K562 (cell line): ENCODE measurements around the gene DYNC1I1. TPM values are rescaled to one million over a fixed set of nuclear protein-coding genes. Genes with fewer than 3 reads are reported as not detected.

Experiments
- ZBTB7A ChIP-seq: IDR thresholded peaks from 2 replicates; pipeline ENCODE4 v1.6.1; 2011; ENCODE audit warnings: low read depth, mild to moderate bottlenecking, low read length, moderate library complexity, borderline replicate concordance; ENCODE audit not compliant: control insufficient read depth
- ZNF318 ChIP-seq, 2 experiments: fragments of 450-650 bp; IDR thresholded peaks; 2 replicates each; pipeline ENCODE4 v1.6.1; 2016; ENCODE audit warnings: mild to moderate bottlenecking in 2 of 2, borderline replicate concordance in 1 of 2, low read depth in 1 of 2, moderate library complexity in 1 of 2
- ZNF76 ChIP-seq: fragments of 250-450 bp; sonication (Bioruptor Pico); IDR thresholded peaks from 2 replicates; pipeline ENCODE4 v1.4.0; 2020; ENCODE audit warnings: mild to moderate bottlenecking, moderate library complexity, borderline replicate concordance
- ZNF778 ChIP-seq: fragments of 450-650 bp; formaldehyde crosslinking; IDR thresholded peaks from 2 replicates; pipeline ENCODE4 v1.4.0; 2020; ENCODE audit warnings: mild to moderate bottlenecking, moderate library complexity
- polyA plus RNA-seq, 8 experiments: library from polyadenylated mRNA; depleted of rRNA in 4 of 8; stranded (reverse) in 5 of 8; unstranded in 3 of 8; fragments of >200 nt; fragmentation: Nextera tagmentation in 2 of 8; fragmentation: Illumina TruSeq in 1 of 8; extraction: Ambion mirVana in 2 of 8; extraction: Trizol in 1 of 8; gene quantifications; 2 replicates each; pipeline versions ENCODE4 v1.2.1 to v1.2.3, GENCODE V29; 2011 to 2014; ENCODE audit warnings: inconsistent platforms in 1 of 8, missing spikeins in 1 of 8
- total RNA-seq, 7 experiments: library from RNA; depleted of rRNA in 6 of 7; stranded (reverse); fragments of >200 nt in 6 of 7; fragmentation: Illumina TruSeq in 2 of 7; extraction: Trizol in 2 of 7; gene quantifications; 2 replicates each; pipeline versions ENCODE4 v1.2.1 to v1.2.3, GENCODE V29; 2011 to 2021; ENCODE audit warnings: low replicate concordance in 1 of 7

DYNC1I1 gene
- total and polyA plus RNA-seq, 9 of the 15 experiments (the other 6 are each of a cell fraction or from before 2014, with no cell fraction given), result 0.22 to 1.5 (median 0.44) TPM

DNA sequence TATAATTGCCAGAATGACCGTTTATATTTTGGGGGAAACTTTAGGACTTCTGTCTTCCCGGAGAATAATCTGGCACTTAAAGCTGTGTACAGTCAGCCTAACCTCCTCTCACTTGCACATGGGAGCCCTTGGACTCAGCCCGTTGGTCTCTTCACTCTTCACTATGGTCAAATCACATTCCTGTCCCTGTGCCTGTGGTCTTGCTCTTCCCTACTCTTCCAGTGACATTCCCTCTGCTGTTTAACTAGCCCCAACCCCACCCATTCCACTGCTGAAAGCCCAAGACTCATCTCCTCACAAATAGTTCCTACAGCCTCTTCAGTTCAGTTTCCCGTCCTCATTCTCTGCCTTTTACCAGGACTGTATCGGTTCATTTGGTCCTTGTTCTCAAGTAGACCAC, 135.0 kb downstream of the DYNC1I1 start (continued):
- TF ChIP-seq ZNF318 (IDR thresholded peaks at IDR 0.05; ENCODE audit: borderline replicate concordance in 1 of 2, low read depth in 1 of 2) (no peak), ZNF76 (CRISPR knock-in tag) (no peak), ZNF778 (CRISPR knock-in tag) (no peak), ZBTB7A (no peak)
